Measurements from ENCODE around the gene IGSF6.

DNA sequence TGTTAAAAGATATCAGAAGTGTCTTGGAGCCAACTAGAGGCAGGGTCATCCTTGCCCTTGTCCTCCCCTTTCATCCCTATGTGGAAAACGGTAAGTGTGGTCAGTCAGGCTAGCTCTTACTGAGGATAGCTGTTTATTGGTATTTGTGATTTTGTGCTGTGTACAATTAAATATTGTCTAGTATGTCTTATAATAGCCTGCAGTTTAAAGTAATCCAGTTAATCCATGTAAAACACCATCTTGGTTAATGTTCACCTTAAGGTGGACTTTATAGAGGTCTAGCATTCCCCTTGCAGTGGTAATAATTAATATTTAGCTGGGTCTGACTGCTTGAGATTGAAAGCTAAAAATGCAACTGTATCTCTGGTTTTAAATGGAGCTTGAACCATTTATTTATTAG is 27.4 kb downstream of the IGSF6 start:
- TF ChIP-seq ZNF561 (tag by site-specific recombination; IDR thresholded peaks at IDR 0.05; ENCODE audit: borderline replicate concordance) (no peak), MYNN (tag by site-specific recombination; IDR thresholded peaks at IDR 0.05; ENCODE audit: borderline replicate concordance) (no peak)

Data from HEK293 (cell line).